Heart left ventricle (tissue), 16 donors: ENCODE results near the gene LEMD3. TPM values are rescaled to one million over a fixed set of nuclear protein-coding genes. Genes with fewer than 3 reads are reported as not detected.

Source experiments
- ATAC-seq, 4 donors: fragments of 200-7000 bp; cut with Tn5 transposase; one replicate each; pipeline ENCODE4 v1.9.1; 2020 to 2022; ENCODE audit warnings: moderate library complexity in 4 of 4, mild to moderate bottlenecking in 3 of 4, moderate number of reproducible peaks in 1 of 4
- DNase-seq, 5 donors: peaks; one replicate each; pipeline ENCODE4 v3.0.0-alpha.2; 2020
- H3K27ac ChIP-seq, 12 donors: fragments of 200-600 bp; sonication (generic) in 4 of 12; one replicate each; pipeline versions ENCODE4 v1.5.0 to v1.8.0; 2016 to 2022; ENCODE audit warnings: mild to moderate bottlenecking in 2 of 12
- H3K27me3 ChIP-seq, 9 donors: fragments of 200-600 bp; sonication (generic) in 2 of 9; one replicate each; pipeline versions ENCODE4 v1.5.1 to v1.8.0; 2016 to 2022; ENCODE audit warnings: mild to moderate bottlenecking in 3 of 9
- H3K36me3 ChIP-seq, 9 donors: fragments of 200-600 bp; sonication (generic) in 2 of 9; one replicate each; pipeline versions ENCODE4 v1.5.0 to v1.8.0; 2018 to 2022; ENCODE audit warnings: mild to moderate bottlenecking in 2 of 9
- H3K4me1 ChIP-seq, 12 donors: fragments of 200-600 bp; sonication (generic) in 4 of 12; one replicate each; pipeline versions ENCODE4 v1.5.0 to v1.8.0; 2016 to 2022; ENCODE audit warnings: mild to moderate bottlenecking in 3 of 12
- H3K4me3 ChIP-seq, 12 donors: fragments of 200-600 bp; sonication (generic) in 4 of 12; one replicate each; pipeline versions ENCODE4 v1.5.0 to v1.8.0; 2017 to 2022; ENCODE audit warnings: mild to moderate bottlenecking in 9 of 12, moderate library complexity in 4 of 12
- H3K9me3 ChIP-seq, 12 donors: fragments of 200-600 bp; sonication (generic) in 4 of 12; one replicate each; pipeline versions ENCODE4 v1.5.0 to v1.8.0; 2016 to 2022; ENCODE audit warnings: mild to moderate bottlenecking in 1 of 12
- CTCF ChIP-seq, 12 donors: fragments of 200-600 bp; sonication (generic) in 4 of 12; IDR thresholded peaks; one replicate each; pipeline versions ENCODE4 v1.5.0 to v1.8.0; 2018 to 2022; ENCODE audit warnings: antibody characterized with exemption in 12 of 12, mild to moderate bottlenecking in 5 of 12
- POLR2A ChIP-seq, 2 donors: fragments of 450-650 bp; IDR thresholded peaks; one replicate each; pipeline ENCODE4 v1.6.1; 2017; ENCODE audit warnings: antibody characterized with exemption in 2 of 2, mild to moderate bottlenecking in 2 of 2, moderate library complexity in 2 of 2
- WGBS, 4 donors: extraction: QIAGEN DNeasy Blood & Tissue Kit in 2 of 4; methylation state at CpG; one replicate each; pipeline versions ENCODE4 v1.1.5 to v1.1.7; 2013 to 2018; 5-methylcytosine and 5-hydroxymethylcytosine counted together
- intact Hi-C, 10 donors: fragments of 100-400 bp; cut with DNase I; formaldehyde crosslinking; loops; one replicate each; pipeline versions ENCODE4 v1.11.1 to v1.14.2; 2022
- polyA plus RNA-seq, 2 donors: library from polyadenylated mRNA; stranded (reverse); fragments of 200-250 nt; gene quantifications; one replicate each; pipeline ENCODE4 v1.2.3, GENCODE V29; 2013
- total RNA-seq, 9 donors: library from RNA; depleted of rRNA in 2 of 9; stranded (reverse); fragments of >200 nt in 2 of 9; fragmentation: NEBNext Ultra II Directional in 3 of 9; extraction: Animal tissue kit (Norgen Biotek cat#: 25700) in 3 of 9; gene quantifications; one replicate each; pipeline versions ENCODE4 v1.1.0 to v1.2.4, GENCODE V29; 2016 to 2023
- donor health status: ischemic (EF 13 %, LVEDD 7.1; RV severe dilation, severe dysfunction).
- donor health status: healthy with polysubstance abuse.
- donor health status: DM: no; HTN: yes; CAD: no.
- donor health status: DM: no; HTN: no; CAD: no.
- donor health status: ischemic (EF 25% LVEDD 6.9; RV normal size, moderate dysfunction).
- donor health status: ischemic (EF 25% LVEDD 5.7; RV mildly dilated, moderate dysfunction).
- donor health status: healthy.
- donor health status: DM: yes; HTN: yes; CAD: no.
- donor health status: ischemic (EF 35%, LVEDD 5.7; RV mildly dilated, moderate dysfunction).
- donor health status: nonischemic (EF 11% LVEDD 7.7; RV severe dilation, severe dysfunction).
- donor health status: DM: yes; HTN: yes; CAD: no.
- donor health status: PGD.
- donor health status: ischemic (EF 29% LVEDD 5.4; RV normal size, mild dysfunction).
- donor health status: nonischemic (EF 23%, LVEDD 6.1; RV moderate dilation, normal function).

LEMD3 gene
- total and polyA plus RNA-seq, 11 donors, result 4.9 to 19.9 (median 12.9) TPM

DNA sequence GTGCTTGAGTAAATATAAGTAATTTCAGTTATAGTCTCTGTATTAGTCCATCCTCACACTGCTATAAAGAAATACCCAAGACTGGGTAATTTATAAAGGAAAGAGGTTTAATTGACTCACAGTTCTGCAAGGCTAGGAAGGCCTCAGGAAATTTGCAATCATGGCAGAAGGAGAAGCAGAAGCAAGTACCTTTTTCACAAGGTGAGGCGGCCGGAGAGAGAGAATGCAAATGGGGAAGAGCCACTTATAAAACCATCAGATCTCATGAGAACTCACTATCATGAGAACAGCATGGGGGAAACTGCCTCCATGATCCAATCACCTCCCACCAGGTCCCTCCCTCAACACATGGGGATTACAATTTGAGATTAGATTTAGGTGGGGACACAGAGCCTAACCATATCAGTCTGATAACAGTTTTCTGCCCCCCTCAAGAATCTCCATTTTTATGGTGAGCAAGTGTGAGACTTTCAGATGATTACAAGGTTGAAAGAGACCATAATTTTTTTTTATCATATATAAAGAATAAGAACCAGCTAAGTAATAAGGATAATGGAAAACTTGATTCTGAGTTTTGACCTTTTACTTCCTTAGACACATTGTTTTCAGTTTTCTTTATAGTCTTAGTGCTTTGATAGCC, 35.6 kb downstream of the LEMD3 start:
- intact Hi-C loops, result loop anchor here in 1 of 10 donors (5.0 kb wide), 1 partner anchor 33 kb away; no protein-coding TSS in a partner anchor

GRCh38 chr12:65205886-65206285, 36.5 kb downstream of the LEMD3 start:
- Histone ChIP-seq H3K4me1 (peaks cover 0 to 41% (median 24%) of the 10 kb centered on the region in 12 donors), H3K27me3 (no peaks in the 10 kb centered on the region), H3K9me3 (no peaks in the 10 kb centered on the region), H3K4me3 (no peak overlapping the region), H3K36me3 (no peaks in the 10 kb centered on the region), H3K27ac (no peak overlapping the region)
- no peak for ATAC-seq
- intact Hi-C loops, result loop anchor here in 1 of 10 donors (5.0 kb wide), 1 partner anchor 34 kb away; no protein-coding TSS in a partner anchor
- no peak for DNase-seq
- TF ChIP-seq POLR2A (IDR thresholded peaks at IDR 0.05) (no peak), CTCF (IDR thresholded peaks at IDR 0.05) (no peak)

More for the DNA sequence above, 35.6 kb downstream of the LEMD3 start:
- H3K4me1 ChIP-seq, result peaks cover 0 to 38% (median 18%) of the 10 kb centered on the region in 12 donors
- H3K27ac ChIP-seq, result no peak overlapping the region
- ATAC-seq, result no peak
- 92 to 98% (median 95%) methylated on average over 2 of the region's 2 CpGs for WGBS, 4 donors
- H3K27me3 ChIP-seq, result no peaks in the 10 kb centered on the region
- H3K4me3 ChIP-seq, result no peak overlapping the region
- H3K9me3 ChIP-seq, result no peaks in the 10 kb centered on the region
- DNase-seq, result no peak
- H3K36me3 ChIP-seq, result no peaks in the 10 kb centered on the region
- TF ChIP-seq CTCF (IDR thresholded peaks at IDR 0.05), result no peak

GRCh38 chr12:65208125-65208524, 38.7 kb downstream of the LEMD3 start:
- 74 to 83% (median 81%) methylated on average over 2 of the region's 2 CpGs for WGBS, 4 donors
- DNase-seq, result no peak

More at GRCh38 chr12:65208125-65208524, 38.7 kb downstream of the LEMD3 start:
- TF ChIP-seq POLR2A (IDR thresholded peaks at IDR 0.05) (no peak), CTCF (IDR thresholded peaks at IDR 0.05) (no peak)
- Histone ChIP-seq H3K4me3 (no peak overlapping the region), H3K27ac (no peak overlapping the region), H3K36me3 (no peaks in the 10 kb centered on the region), H3K4me1 (peaks cover 0 to 42% (median 28%) of the 10 kb centered on the region in 12 donors), H3K9me3 (no peaks in the 10 kb centered on the region), H3K27me3 (no peaks in the 10 kb centered on the region)
- ATAC-seq, result no peak
- intact Hi-C loops, result loop anchor here in 1 of 10 donors (5.0 kb wide), 1 partner anchor 36 kb away; no protein-coding TSS in a partner anchor
